Esophagus (tissue), 2 donors: ENCODE measurements around the gene KRTAP4-6. TPM values are rescaled to one million over a fixed set of nuclear protein-coding genes. Genes with fewer than 3 reads are reported as not detected.
"Not testable (repeated sequence)": the region's sequence is repeated elsewhere in the genome, so short reads cannot be mapped to it uniquely, and the experiment has no call there.

Experiments
- H3K27ac ChIP-seq, 2 donors: one replicate each; pipeline ENCODE4 v1.5.1; 2013; ENCODE audit warnings: low read depth in 2 of 2, mild to moderate bottlenecking in 2 of 2, inconsistent platforms in 1 of 2, low read length in 1 of 2, moderate library complexity in 1 of 2
- H3K27me3 ChIP-seq, 2 donors: one replicate each; pipeline ENCODE4 v1.6.1; 2013; ENCODE audit warnings: low read length in 2 of 2, control low read depth in 1 of 2, mild to moderate bottlenecking in 1 of 2; ENCODE audit not compliant: insufficient read depth in 2 of 2, control insufficient read depth in 1 of 2
- H3K36me3 ChIP-seq, 2 donors: one replicate each; pipeline ENCODE4 v1.6.1; 2013; ENCODE audit warnings: low read length in 1 of 2; ENCODE audit not compliant: control insufficient read depth in 2 of 2, insufficient read depth in 2 of 2
- H3K4me1 ChIP-seq, 2 donors: one replicate each; pipeline ENCODE4 v1.6.1; 2013; ENCODE audit warnings: low read length in 1 of 2; ENCODE audit not compliant: control insufficient read depth in 2 of 2, insufficient read depth in 2 of 2
- H3K4me3 ChIP-seq, 2 donors: one replicate each; pipeline ENCODE4 v1.5.1; 2013; ENCODE audit warnings: low read length in 2 of 2, mild to moderate bottlenecking in 2 of 2, low read depth in 1 of 2, moderate library complexity in 1 of 2
- H3K9me3 ChIP-seq, 2 donors: one replicate each; pipeline ENCODE4 v1.6.1; 2013; ENCODE audit warnings: mild to moderate bottlenecking in 2 of 2, low read depth in 1 of 2, low read length in 1 of 2, moderate library complexity in 1 of 2; ENCODE audit not compliant: control insufficient read depth in 2 of 2, insufficient read depth in 1 of 2
- WGBS, 2 donors: extraction: QIAGEN DNeasy Blood & Tissue Kit; methylation state at CpG; one replicate each; pipeline ENCODE4 v1.1.7; 2013; 5-methylcytosine and 5-hydroxymethylcytosine counted together
- polyA plus RNA-seq, 2 donors: library from polyadenylated mRNA; stranded (reverse); fragments of 200-250 nt; gene quantifications; one replicate each; pipeline ENCODE4 v1.2.3, GENCODE V29; 2013
- donor health status: healthy with polysubstance abuse.
- donor health status: Bipolar disorder and iron deficiency.

The KRTAP4-6 gene
- polyA plus RNA-seq, 2 donors: not detected

DNA sequence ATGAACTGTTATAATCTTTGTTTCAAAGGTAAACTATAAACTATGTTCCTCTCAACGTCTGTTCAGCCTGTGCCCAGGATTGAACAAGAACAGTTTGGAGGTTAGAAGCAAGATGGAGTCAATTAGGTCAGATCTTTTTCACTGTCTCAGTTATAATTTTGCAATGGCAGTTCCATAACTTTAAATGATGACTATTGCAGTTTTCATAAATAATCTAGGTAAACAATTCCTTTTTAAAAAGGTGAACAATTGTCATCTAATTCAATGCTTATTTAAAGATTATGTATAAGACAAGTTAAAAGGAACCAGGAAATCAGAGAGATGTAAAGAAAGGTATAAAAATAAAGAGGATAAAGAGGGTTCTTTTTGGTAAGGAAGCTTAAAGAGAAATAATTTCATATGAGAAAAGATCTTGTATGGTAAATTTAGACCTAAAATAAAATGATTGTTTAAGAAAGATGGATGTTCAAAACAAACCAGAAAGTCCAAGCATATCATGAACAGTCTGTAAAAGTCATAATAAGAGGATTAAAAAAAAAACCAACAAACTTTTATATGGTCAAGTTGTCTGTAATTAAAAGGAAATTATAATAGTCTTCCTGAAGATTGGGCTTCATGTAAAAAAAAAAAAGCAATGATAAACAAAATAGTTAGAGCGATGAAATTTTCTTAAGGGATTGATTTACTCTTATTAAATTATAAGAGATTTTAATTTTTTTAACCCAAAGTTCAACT lies 29.0 kb downstream of the KRTAP4-6 start:
- H3K36me3 ChIP-seq: no peaks in the 10 kb centered on the region
- H3K4me1 ChIP-seq: no peaks in the 10 kb centered on the region
- WGBS, 2 donors: 78 to 81% methylated on average over 2 of the region's 2 CpGs
- H3K27ac ChIP-seq: no peak overlapping the region
- no peaks in the 10 kb centered on the region for H3K27me3 ChIP-seq
- no peaks in the 10 kb centered on the region for H3K9me3 ChIP-seq
- no peak overlapping the region for H3K4me3 ChIP-seq

DNA sequence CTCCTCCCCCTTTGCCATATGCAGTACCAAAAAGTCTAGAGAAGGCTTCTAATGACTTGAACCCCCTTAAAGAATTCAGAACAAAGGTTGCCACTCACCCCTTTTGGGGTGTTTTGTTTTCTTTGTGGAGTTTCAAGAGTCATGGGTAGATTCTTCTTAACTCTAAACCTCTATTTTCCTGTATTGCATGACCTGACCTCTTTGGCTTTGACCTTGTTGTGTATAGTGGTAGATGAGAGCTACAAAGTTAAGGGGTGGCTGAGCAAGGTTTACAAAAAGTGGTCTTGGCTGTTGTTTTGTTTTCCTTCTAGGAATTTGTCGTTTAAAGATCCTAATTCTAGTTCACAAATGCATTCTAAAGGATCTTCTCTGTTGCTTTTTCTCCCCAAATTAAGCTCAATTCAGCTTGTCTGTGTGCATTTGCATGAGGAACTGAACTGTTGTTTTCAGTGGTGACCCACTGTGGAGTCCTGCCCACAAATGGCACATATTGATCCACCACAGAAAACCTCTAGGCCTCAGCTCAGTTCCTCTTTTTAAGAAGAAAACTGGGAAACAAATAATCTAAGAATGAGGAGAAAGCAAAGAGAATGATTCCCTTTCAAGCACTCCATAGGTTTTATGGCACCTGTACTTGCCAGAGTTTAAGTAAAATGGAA lies 31.5 kb downstream of the KRTAP4-6 start:
- H3K27ac ChIP-seq, H3K27me3 ChIP-seq, H3K9me3 ChIP-seq, H3K36me3 ChIP-seq, H3K4me1 ChIP-seq, H3K4me3 ChIP-seq: not testable (repeated sequence)
- 6 to 19% methylated on average over 1 of the region's 1 CpG for WGBS, 2 donors

DNA sequence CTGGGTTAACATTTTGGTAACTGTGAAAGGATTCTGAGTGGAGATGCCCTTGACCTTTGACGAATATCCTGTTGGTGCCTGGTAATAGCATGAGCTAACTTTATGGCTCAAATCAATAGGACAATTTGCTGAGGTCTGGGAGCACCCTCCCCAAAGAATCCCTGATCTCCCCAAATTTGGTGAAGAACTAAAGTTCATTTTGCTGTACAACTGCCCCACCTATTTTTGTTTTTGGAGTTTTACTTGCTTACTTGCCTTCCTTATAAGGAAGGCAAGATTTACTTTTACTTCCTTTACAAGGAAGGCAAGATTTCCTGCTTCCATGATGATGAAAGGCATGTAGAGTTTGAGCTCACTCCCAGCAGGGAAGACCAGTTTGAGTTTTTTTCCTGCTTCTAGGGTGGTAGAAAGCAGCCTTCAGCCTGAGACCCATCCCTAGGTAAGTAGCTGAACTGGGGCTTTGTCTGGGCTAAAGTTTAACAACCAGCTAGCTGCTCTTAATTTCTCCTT lies 32.3 kb downstream of the KRTAP4-6 start:
- no peak overlapping the region for H3K27ac ChIP-seq
- H3K4me3 ChIP-seq: no peak overlapping the region
- WGBS, 2 donors: 58 to 79% methylated on average over 1 of the region's 1 CpG
- H3K27me3 ChIP-seq: no peaks in the 10 kb centered on the region
- H3K4me1 ChIP-seq: no peaks in the 10 kb centered on the region
- no peaks in the 10 kb centered on the region for H3K36me3 ChIP-seq
- H3K9me3 ChIP-seq: no peaks in the 10 kb centered on the region

DNA sequence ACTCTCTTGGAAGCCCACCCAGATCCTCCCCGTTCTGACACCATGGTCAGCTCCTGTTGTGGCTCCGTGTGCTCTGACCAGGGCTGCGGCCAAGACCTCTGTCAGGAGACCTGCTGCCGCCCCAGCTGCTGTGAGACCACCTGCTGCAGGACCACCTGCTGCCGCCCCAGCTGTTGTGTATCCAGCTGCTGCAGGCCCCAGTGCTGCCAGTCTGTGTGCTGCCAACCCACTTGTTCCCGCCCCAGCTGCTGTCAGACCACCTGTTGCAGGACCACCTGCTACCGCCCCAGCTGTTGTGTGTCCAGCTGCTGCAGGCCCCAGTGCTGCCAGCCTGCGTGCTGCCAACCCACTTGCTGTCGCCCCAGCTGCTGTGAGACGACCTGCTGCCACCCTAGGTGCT lies 35.0 kb downstream of the KRTAP4-6 start, which contains the start of gene KRTAP4-9:
Gene KRTAP4-9, plus strand, starts transcription at position 43 of the 400 bp plus-strand sequence. Its CDS starts 0 bp downstream, at position 43.
- not testable (repeated sequence) for H3K4me1 ChIP-seq

DNA sequence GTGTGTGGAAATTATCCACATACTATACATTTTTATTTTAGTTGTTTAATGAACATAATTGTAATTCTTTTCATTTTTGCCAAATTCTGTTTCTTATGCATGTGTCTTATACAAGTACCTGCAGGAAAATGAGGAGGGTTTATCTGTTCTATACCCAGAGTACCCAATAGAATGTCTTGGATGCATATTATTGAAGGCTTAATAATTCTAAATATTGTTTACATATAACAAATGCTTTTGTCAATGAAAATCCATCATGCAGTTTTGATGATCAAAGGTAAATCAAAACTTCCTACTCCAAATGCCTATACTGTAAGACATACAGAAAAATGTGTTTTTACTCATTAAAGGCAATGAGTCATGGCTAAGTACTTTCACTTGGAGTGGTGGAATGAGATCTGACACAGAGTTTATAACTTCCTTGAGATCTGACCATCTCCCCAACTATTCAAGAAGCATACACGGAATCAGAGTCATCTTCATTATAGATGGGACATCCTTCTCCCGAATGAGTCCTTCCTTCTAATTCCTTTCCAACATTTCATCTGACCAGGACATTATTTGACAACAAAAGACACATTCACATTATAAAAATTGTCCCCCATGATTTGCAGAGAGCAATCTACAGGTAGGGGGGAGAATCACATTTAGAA lies 35.8 kb downstream of the KRTAP4-6 start:
- H3K4me1 ChIP-seq, H3K4me3 ChIP-seq, H3K27me3 ChIP-seq, H3K36me3 ChIP-seq, H3K27ac ChIP-seq, H3K9me3 ChIP-seq: not testable (repeated sequence)
- WGBS, 2 donors: 66 to 69% methylated on average over 2 of the region's 2 CpGs

More for the DNA sequence above, 35.0 kb downstream of the KRTAP4-6 start, which contains the start of gene KRTAP4-9:
- not testable (repeated sequence) for H3K9me3 ChIP-seq, H3K27ac ChIP-seq, H3K27me3 ChIP-seq, H3K36me3 ChIP-seq, H3K4me3 ChIP-seq
- 76 to 78% methylated on average over 9 to 10 of the region's 10 CpGs for WGBS, 2 donors

DNA sequence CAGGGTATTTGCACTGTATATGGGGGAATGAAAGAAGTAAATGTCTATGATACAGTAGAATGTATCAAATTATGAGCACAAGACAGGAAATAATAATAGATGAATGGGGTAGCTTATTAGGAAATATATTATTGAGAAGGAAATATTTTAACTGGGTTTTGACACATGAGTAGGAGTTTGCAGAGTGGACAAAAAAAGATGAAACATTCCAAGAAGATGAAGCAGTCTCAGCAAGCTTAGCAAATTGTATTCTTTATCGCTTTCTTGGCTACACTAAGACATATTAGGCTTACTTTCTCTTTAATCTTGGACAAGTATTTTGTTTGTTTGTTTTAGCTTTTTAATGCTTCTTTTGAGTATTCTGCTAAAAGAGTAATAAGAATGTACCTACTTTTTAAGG lies 36.4 kb downstream of the KRTAP4-6 start:
- Histone ChIP-seq H3K36me3 (no peaks in the 10 kb centered on the region), H3K4me3 (no peak overlapping the region), H3K4me1 (no peaks in the 10 kb centered on the region), H3K9me3 (no peaks in the 10 kb centered on the region), H3K27me3 (no peaks in the 10 kb centered on the region), H3K27ac (no peak overlapping the region)
- WGBS, 2 donors: 76 to 83% methylated on average over 1 of the region's 1 CpG

DNA sequence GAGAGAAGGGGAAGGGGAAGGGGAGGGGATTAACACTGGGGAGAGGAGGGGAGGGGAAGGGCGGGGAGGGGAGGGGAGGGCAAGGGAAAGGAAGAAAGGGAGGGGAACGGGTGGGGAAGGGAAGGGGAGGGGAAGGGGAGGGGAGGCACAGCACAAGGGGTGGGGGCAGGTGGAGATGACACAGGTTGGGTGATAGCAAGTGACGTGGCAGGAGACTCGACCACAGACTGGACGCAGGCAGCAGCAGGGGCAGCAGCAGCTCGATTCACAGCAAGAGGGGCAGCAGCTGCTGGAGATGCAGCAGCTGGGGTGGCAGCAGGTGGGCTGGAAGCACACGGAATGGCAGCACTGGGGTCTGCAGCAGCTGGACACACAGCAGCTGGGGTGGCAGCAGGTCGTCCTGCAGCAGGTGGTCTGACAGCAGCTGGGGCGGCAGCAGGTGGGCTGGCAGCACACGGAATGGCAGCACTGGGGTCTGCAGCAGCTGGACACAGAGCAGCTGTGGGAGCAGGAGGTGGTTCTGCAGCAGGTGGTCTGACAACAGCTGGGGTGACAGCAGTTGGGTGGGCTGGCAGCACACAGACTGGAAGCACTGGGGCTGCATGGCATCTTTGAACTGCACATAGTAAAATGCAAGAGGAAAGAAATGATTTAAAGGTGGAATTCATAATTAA lies 38.6 kb downstream of the KRTAP4-6 start, which contains the start of gene KRTAP4-16:
Gene KRTAP4-16, minus strand, starts transcription at position 624 of the 674 bp plus-strand sequence. Its CDS starts 0 bp downstream, at position 624.
- H3K9me3 ChIP-seq: no peaks in the 10 kb centered on the region
- no peaks in the 10 kb centered on the region for H3K4me1 ChIP-seq
- no peaks in the 10 kb centered on the region for H3K36me3 ChIP-seq
- H3K4me3 ChIP-seq: no peak within 1 kb of the TSS
- H3K27ac ChIP-seq: no peak within 1 kb of the TSS
- H3K27me3 ChIP-seq: no peaks in the 10 kb centered on the region
- WGBS, 2 donors: 60 to 74% methylated on average over 8 to 10 of the region's 10 CpGs

DNA sequence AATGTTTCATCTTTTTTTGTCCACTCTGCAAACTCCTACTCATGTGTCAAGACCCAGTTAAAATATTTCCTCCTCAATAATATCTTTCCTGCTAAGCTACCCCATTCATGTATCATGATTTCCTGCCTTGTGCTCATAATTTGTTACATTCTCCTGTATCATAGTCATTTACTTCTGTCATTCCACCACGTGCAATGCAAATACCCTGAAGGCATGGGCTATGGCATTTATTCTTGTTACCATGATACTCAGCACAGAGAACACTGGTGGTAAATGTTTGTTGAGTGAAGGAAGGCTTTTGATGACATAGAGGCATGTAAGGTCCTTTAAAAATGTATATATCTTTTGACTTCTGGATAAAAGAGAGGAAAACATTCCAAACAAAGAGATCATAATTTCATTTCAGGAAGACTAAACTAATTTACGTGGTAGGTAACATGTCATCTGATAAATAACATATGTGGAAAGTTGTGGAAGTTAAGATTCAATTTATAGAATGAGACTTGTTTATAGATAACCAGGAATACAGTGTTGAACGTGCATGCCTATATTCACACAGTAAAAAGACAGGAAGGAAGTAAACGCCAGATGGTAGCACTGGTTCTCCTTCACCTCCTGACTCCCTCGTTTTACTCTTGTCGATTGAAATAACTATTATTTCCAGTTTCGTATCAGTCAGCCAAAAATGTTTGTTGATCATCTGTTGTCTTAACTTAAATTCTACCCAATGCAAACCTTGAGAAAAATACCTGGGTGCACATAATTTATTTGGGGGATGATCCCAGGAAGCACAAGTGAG lies 40.5 kb downstream of the KRTAP4-6 start:
- not testable (repeated sequence) for H3K9me3 ChIP-seq, H3K27ac ChIP-seq, H3K4me3 ChIP-seq, H3K4me1 ChIP-seq, H3K27me3 ChIP-seq, H3K36me3 ChIP-seq
- WGBS, 2 donors: 50 to 57% methylated on average over 7 of the region's 7 CpGs

DNA sequence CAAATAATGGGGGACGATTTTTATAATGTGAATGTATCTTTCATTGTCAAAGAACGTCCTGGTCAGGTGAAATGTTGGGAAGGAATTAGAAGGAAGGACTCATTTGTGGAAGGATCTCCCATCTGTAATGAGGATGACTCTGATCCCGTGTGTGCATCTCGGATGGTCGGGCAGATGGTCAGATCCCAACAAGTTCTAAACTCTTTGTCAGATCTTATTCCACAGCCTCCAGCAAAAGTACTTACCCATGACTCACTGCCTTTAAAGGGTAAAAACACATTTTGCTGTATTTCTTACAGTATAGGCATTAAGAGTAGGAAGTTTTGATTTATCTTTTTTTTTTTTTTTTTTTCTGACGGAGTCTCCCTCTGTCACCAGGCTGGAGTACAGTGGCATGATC lies 41.9 kb downstream of the KRTAP4-6 start:
- WGBS, 2 donors: 50 to 60% methylated on average over 5 to 6 of the region's 6 CpGs
- Histone ChIP-seq H3K4me3 (no peak overlapping the region), H3K27me3 (no peaks in the 10 kb centered on the region), H3K9me3 (no peaks in the 10 kb centered on the region), H3K36me3 (no peaks in the 10 kb centered on the region), H3K27ac (no peak overlapping the region), H3K4me1 (no peaks in the 10 kb centered on the region)
